ENCODE results near the gene MAP2K7.
"Not testable (repeated sequence)": the region's sequence is repeated elsewhere in the genome, so short reads cannot be mapped to it uniquely, and the experiment has no call there.

Gene MAP2K7

DNA sequence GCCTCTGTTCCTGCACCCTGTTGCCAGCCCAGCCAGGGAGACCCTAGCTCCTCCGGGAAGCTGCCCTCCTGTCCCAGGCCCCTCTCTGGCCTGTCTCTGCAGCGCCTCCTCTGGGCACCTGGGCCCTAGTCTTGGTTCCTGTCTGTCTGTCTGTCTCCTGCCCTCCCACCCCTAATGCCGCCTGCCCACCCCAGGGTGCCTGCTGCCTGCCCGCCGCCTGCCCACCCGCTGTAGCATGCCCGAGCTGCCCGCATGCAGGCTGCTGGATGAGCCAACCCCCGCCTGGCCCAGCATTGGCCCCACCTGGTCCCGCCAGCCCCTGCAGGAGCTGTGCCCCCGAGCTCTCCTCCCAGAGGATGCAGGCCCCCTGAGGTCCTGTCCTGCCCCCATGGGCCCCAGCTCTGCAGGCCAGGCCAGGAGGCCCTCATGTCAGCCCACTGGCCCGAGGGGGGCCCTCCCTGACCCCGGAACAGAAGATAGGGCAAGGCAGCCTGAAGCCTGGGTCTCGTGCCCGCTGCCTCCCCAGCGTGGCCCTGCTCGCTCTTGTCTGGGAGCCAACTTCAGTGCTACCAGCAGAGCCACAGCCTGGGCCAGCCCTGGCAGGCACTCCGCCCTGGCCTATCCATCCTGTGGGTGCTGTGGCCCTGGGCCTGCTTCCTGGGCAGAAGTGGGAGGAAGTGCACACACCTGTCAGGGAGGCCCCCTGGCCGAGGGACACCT lies 5.2 kb downstream of the MAP2K7 start:
- no peak for DNase-seq

DNA sequence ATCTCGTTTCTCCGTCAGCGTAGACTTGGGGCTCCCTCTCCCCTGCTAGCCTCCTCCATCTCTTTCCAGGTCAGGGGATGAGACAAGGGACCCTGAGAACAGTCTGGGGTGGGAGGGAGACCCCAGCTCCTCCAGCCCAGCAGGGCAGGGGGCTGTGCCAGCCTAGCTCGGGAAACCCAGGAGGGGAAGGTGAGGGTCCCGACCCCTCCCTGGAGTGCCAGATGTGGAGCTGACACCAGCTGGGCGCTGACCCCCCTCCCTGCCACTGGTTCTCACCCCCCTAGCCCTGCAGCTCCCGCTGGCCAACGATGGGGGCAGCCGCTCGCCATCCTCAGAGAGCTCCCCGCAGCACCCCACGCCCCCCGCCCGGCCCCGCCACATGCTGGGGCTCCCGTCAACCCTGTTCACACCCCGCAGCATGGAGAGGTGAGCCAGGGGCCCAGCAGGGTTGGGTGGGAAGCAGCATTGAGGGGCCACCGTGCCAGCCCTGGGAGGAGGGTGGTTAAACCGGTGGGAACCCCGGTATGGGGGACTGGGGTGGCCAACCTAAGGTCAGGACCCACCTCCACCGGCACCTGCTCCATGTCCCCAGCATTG lies 5.9 kb downstream of the MAP2K7 start:
- no peak for DNase-seq

DNA sequence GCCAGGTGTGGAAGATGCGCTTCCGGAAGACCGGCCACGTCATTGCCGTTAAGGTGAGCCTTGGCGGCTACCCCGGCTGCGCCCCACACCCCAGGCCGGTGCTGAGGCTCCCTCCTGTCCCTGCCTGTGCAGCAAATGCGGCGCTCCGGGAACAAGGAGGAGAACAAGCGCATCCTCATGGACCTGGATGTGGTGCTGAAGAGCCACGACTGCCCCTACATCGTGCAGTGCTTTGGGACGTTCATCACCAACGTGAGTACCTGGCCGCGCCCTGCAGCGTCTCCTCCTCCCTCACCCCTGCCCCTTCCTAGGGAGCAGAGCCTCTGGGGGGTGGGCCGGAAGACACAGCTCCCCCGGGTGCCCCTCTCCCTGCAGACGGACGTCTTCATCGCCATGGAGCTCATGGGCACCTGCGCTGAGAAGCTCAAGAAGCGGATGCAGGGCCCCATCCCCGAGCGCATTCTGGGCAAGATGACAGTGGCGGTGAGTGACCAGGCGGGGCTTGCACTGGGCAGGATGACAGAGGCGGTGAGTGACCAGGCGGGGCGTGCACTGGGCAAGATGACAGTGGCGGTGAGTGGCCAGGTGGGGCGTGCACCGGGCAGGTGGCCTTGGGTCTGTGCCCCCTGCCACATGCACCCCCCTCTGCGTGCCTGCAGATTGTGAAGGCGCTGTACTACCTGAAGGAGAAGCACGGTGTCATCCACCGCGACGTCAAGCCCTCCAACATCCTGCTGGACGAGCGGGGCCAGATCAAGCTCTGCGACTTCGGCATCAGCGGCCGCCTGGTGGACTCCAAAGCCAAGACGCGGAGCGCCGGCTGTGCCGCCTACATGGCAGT lies 6.9 kb downstream of the MAP2K7 start:
- DNase-seq, result no peak

DNA sequence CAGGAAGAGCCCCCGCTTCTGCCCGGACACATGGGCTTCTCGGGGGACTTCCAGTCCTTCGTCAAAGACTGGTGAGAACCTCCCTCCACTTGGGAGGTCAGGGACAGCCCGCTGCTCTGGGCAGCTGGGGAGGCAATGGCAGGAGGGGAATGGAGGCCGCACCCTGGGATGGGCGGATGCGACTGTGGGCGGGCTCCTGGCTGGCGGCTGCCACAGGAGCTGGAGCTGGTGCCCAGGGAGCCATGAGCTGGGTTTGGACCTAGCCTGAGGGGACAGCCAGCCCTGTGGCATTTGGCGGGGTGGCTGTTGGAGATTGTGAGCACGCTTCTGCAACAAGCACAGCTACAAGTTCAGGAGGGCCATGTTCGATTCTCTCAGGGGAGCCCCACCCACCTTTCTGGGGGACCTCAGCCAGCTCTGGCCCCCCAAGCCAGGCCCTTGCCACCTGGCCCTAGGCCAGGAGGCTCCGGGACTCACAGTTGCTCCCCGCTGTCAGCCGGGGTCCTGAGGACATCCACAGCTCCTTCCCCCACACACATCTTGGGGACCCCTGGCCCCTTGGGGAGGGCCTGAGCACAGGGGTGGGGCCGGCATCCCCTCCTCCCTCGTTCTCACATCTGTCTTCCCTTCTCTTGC lies 7.9 kb downstream of the MAP2K7 start:
- no peak for DNase-seq

DNA sequence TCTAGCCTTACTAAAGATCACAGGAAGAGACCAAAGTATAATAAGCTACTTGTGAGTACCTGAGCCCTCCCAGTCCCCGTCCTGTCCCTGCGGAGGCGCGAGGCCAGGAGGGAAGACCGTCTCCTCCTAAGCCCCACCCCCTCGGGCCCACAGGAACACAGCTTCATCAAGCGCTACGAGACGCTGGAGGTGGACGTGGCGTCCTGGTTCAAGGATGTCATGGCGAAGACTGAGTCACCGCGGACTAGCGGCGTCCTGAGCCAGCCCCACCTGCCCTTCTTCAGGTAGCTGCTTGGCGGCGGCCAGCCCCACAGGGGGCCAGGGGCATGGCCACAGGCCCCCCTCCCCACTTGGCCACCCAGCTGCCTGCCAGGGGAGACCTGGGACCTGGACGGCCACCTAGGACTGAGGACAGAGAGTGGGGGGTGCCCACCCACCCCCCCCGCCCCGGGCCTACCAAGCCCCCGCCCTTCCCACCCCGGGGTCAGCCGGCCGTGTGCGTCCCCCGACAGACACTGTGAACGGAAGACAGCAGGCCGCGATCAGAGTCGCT lies 8.5 kb downstream of the MAP2K7 start:
- no peak for DNase-seq

DNA sequence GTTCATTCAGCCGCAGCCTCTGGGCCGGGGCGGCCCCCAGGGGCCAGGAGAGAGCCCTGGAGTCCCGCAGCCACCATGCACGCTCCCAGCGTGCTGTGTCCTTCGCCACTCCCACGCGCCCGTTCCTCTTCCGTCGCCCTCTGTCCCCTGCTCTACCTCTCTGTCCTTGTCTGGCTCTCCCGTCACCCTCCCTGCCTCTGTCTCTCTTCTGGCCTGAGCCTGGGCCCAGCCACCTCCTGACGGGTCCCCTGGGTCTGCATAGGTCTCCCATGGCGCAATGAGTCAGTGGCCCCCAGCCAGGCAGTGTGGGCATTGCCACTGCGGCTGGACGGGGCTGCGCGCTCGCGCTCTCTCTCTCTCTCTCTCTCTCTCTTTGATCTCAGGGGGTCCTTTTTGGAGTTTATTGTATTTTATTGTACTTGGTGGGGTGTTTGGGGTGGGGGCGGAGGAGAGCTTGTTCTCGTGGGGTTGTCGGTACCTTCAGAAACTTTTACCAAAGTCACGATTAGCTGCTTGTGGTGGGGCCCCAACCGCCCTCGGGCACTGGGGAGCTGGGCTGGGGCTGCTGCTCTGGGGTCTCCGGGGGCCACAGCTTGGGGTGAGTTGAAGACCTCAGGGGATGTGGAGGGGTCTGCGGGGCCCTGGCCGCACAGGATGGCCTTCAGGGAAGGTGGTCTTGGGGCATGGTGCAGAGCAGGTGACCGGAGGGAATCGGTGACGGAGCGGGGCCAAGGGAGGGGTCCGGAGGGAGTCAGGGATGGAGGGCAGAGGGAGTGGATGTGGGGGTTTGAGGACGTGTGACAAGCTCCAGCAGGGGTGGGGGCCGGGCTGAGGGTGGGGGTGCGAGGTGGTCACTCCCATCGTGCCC lies 9.3 kb downstream of the MAP2K7 start:
- no peak for DNase-seq

DNA sequence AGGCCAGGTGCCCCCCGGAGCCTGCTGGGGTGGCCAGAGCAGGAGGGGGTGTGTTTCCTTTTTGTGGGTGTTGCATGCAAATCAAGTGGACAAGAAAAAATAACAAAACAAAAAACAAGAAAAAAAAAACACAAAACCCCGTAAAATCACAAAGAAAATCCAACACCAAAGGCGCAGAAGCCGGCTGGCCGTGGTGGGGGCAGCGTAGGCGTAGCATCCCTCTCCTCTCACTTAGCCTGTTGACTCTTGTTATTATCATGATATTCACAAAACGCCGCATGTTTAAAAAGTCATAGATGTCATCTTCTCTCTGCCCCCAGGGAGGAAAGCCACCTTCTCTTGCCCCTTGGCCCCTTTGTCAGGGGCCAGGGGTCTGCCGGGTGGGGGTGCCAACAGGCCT lies 10.0 kb downstream of the MAP2K7 start:
- no peak for DNase-seq

DNA sequence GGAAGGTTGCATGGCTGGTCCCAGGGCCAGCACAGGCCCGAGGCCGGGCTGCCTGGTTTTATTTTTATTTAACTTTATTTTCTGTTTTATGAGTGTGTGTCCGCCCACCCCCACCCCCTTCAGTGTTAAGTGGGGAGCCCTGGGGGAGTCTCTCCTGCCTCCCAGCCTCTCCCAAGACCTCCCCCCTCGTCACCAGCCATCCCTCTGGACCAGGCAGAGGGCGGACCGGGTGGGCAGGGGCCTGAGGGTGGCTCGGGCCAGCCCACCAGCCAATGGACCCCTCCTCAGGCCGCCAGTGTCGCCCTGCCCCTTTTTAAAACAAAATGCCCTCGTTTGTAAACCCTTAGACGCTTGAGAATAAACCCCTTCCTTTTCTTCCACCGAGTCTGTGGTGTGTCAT lies 10.4 kb downstream of the MAP2K7 start:
- no peak for DNase-seq

DNA sequence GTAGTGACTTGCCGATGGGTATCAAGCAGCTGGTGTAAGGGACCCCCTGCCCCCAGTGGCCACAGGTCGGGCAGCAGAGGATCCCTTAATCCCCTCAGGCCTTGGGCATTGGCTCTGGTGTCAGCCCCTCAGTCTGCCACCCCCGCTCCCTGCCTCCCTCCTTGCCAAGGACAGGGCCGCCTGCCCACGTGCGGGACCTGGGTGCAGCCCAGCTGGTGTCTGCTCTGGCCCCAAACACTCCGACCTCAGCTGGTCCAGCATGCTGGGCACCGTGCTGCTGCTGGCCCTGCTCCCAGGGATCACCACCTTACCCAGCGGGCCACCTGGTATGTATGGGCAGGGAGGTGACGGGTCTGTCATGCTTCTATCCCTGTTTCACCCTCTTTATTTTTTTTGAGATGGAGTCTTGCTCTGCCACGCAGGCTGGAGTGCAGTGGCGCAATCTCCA lies 10.9 kb downstream of the MAP2K7 start, which contains the start of gene TGFBR3L:
Gene TGFBR3L (plus strand): TSS at position 233 of the 448 bp plus-strand sequence.
- DNase-seq, result no peak

DNA sequence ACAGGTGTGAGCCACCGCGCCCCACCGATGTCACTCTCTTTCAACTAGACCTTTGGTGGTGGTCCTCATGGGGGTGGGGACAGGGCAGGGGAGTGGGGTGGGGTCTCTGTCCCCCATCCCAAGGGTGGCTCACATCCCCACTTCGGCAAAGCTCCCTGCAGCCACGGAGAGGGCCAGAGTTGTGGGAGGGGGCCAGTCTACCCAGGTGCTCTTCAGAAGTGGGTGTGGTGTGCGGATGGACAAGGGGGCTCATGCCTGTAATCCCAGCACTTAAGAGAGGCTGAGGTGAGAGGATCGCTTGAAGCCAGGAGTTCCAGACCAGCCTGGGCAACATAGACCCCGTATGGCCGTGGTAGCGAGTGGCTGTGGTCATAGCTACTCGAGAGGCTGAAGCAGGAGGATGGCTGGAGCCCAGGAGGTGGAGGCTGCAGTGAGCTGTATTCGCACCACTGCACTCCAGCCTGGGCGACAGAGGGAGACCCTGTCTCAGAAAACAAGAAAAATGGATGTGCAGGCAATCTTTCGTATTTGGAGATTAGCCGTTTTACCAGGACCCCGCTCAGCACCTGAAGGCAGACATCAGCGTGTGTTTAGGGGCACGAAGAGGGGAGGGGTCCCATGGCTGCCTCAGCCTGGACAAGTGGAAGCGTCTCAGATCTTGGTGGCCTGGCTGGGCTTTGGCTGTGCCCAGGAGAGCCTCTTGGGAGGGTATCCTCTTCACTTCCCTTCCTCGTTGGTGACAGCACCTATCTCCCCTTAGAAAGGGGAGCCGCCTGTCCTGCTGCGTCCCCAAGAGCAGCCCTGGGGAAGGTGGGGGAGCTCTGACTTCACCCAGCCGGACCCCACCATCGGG lies 11.8 kb downstream of the MAP2K7 start:
- no peak for DNase-seq

DNA sequence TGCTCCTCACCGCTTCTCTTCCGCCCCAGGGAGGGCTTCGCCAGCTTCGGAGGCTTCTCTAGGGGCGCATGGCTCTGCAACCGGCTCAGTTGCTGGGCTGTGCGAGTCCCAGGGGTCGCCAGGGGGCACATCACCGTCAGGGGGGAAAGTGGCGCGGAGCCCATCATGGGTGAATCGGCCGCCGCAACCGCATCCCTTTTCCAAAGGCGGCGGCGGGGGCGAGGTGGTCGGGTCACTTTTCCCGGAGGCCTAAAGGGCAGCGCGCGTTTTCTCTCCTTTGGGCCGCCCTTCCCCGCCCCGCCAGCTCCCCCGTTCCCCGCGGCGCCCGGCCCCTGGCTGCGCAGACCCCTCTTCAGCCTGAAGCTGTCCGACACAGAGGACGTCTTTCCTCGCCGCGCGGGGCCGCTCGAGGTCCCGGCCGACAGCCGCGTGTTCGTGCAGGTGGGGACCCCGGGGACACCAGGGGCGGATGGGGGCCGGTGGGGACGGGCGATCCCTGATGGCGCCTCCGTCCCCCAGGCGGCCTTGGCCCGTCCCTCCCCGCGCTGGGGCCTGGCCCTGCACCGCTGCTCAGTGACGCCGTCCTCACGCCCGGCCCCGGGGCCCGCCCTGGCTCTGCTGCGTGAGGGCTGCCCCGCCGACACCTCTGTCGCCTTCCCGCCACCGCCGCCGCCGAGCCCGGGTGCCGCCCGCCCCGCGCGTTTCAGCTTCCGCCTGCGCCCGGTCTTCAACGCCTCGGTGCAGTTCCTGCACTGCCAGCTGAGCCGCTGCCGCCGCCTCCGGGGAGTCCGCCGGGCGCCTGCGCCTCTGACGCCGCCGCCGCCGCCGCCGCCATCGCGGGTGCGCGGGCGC lies 12.7 kb downstream of the MAP2K7 start:
- peak; percentile 59 to 67 for DNase-seq

DNA sequence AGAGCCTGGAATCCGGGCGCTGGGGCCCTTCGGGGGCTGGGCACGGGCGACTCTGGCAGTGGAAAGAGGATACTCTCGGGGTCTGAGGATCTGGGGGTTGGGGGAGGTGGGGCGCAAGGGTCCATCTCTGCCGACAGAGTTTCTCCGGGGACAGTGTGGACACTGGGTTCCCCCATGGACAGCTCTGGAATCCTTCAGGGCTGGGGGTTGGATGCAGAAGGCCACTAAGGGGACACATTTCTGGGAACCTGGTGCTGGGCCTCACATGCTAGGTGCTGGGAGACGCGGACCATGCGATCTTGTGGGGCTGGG lies 13.2 kb downstream of the MAP2K7 start:
- no peak for DNase-seq

DNA sequence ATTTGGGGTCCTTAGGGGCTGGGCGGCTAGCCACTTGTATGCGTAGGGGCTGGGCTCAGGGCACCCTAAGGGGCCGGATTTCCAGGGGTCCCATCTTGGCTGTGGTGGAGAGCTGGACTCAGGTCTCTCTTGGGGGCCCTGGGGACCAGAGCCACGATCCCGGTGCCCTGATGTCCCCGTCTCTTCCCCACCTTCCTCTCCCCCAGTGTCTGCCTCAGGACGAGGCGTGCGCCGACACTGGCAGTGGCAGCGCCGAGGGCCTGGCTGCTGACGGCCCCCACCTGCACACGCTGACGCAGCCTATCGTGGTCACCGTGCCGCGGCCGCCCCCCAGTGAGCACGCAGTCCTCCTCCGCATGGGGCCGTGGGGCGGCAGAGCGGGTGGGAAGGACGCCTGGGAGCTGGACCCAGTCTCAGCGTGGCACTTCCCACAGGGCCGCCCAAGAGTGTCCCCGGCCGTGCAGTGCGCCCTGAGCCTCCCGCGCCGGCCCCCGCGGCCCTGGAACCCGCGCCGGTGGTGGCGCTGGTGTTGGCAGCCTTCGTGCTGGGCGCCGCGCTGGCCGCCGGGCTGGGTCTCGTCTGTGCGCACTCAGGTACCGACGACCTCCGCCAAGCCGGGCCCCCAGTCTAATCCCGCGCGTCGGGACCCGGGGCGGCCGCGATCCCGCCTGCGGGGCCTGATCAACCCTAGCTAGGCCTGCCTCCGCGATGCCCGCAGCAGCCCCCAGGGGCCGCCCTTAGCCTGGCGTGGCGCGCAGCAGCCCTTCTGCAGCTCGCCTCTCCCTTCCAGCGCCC lies 13.8 kb downstream of the MAP2K7 start:
- peak; percentile 64 to 66 for DNase-seq

DNA sequence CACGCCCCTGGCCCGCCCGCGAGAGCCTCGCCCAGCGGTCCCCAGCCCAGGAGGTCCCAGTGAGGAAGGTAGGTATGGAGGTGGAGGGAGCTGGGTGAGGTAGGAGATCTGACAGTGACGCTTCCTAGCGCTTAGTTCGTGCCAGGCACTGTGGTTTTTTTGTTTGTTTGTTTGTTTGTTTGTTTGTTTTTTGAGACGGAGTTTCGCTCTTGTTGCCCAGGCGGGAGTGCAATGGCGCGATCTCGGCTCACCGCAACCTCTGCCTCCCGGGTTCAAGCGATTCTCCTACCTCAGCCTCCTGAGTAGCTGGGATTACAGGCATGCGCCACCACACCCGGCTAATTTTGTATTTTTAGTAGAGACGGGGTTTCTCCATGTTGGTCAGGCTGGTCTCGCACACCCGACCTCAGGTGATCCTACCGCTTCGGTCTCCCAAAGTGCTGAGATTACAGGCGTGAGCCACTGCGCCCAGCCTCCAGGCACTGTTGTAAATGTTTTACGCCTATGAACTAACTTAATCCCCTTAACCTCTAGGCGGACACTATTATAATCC lies 14.5 kb downstream of the MAP2K7 start:
- DNase-seq, result not testable (repeated sequence)

DNA sequence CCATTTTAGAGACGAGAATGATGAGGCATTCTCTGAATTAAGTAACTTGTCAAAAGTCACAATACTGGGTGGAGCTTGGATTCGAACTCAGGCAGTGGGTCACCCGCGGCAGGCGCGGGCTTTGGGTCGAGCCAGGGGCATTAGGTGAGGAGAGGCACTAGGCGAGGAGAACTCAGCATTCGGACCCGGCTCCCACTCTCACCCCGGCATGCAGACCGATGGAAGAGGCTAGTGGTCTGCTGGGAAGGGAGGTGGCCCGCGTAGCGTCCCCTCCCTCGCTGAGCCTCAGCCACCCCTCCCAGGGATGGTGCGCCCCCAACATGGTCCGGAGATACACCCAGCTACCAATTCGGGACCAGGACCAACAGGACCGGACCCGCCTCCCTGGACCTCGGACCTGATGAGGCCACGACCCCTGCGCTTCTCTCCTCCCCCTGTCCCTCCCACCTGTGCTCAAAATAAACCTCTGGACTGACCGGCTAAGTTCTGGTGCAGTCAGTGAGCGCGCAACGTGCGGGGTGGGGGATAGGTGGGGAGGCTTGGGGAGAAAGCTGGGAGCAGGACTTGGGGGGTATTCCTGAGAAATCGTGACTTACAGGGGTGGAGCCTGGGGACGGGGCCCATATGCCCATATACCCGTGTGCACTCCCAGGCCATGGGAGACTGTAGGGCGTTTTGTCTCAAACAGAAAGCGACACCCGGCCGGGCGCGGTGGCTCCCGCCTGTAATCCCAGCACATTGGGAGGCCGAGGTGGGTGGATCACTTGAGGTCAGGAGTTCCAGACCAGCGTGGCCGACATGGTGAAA lies 15.1 kb downstream of the MAP2K7 start:
- no peak for DNase-seq

DNA sequence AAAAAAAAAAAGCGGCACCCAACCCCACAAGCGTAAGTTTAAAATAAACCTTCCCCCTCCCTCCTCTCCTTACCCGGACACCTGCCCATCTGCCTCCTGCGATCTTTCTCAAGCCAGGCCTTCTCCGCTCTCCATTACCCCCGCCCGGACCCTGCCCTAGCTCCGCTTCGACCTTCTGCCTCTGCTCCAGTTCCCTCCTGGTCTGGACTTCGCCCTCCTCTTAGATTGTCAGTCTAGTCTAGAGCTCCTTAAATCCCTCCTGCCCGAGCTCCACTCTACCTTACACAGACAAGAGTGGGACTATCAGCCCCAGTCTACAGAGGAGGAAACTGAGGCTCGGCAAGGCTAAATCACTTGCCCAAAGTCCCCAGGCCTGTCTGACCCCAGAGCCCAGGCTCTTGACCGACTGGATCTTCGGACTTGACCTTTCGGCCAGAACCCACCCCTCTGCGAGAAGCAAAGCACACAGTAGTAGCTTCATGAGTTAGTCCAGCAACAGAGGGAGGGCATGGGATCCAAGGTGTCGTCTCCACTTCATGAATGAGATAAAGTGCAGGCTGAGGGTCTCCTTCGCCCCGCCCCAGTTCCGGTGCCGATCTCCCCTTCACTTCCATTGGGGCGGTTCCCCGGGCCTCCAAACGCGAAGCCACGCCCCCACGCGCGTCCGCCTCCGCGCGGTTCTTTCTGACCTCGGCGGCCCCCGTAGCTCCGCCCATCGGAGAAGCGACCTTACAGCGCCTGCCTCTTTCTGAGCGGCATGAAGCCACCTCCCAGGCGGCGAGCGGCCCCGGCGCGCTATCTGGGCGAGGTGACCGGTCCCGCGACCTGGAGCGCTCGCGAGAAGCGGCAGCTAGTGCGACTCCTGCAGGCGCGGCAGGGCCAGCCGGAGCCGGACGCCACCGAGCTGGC lies 16.2 kb downstream of the MAP2K7 start, which contains the start of gene SNAPC2:
Gene SNAPC2 (plus strand): TSS at position 729 of the 909 bp plus-strand sequence. CDS start 29 bp downstream, at position 758.
- peak; percentile 98 for DNase-seq

Measured in activated CD4-positive, alpha-beta T cell treated with anti-CD3 and anti-CD28 coated beads, Interleukin-2, amount 50 U/mL, for 48 hours (primary cell).